Measurements from ENCODE around the gene SLC2A8. TPM values are rescaled to one million over a fixed set of nuclear protein-coding genes. Genes with fewer than 3 reads are reported as not detected.

SLC2A8 gene
- total RNA-seq, 1 experiment from 2014 or later = 144 TPM

DNA sequence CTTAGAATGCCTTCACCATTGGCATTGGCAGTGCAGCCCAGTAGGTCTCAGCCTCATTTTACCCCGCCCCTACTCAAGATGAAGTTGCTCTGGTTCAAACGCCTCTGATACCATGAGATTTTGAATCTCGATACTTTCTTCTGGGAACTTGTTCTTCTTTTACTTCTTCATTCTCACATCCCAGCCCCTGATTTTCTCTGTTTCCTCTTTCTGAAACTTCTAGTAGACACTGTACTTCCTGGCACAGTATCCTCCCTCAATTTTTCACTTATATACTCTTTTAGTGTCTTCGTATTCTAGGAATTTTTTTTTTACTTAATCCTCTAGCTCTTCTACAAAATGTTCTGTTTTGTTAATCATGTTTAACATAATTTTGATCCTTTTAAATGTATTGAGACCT is 14.2 kb downstream of the SLC2A8 start:
- Mint-ChIP-seq H3K9me3 (ENCODE audit: unreplicated experiment) (no peaks in the 10 kb centered on the region), H3K4me1 (ENCODE audit: low read depth, unreplicated experiment) (peaks cover 11% of the 10 kb centered on the region), H3K27me3 (ENCODE audit: insufficient read depth, unreplicated experiment) (no peaks in the 10 kb centered on the region), H3K4me3 (ENCODE audit: unreplicated experiment) (no peak overlapping the region), H3K36me3 (ENCODE audit: insufficient read depth, unreplicated experiment) (peaks cover 64% of the 10 kb centered on the region), H3K27ac (ENCODE audit: unreplicated experiment) (no peak overlapping the region)
- Histone ChIP-seq H3K9me3 (no peaks in the 10 kb centered on the region), H3K4me1 (no peaks in the 10 kb centered on the region), H3K27me3 (replicated peaks; ENCODE audit: control insufficient read depth, insufficient read depth, low read length) (no peaks in the 10 kb centered on the region), H3K4me3 (ENCODE audit: low read depth, low read length) (no peak overlapping the region), H3K36me3 (ENCODE audit: control insufficient read depth, insufficient read depth, low read length) (no peaks in the 10 kb centered on the region; the same call in 1 of the 2 replicates)
- intact Hi-C loops (cut with micrococcal nuclease; ENCODE audit: unreplicated experiment) = no loop called here
- CTCF ChIA-PET = interaction anchor here (0.7 kb wide), 1 partner anchor 187 kb away, joined by 5 read pairs; no protein-coding TSS in a partner anchor
- TF ChIP-seq, protein P1, sequence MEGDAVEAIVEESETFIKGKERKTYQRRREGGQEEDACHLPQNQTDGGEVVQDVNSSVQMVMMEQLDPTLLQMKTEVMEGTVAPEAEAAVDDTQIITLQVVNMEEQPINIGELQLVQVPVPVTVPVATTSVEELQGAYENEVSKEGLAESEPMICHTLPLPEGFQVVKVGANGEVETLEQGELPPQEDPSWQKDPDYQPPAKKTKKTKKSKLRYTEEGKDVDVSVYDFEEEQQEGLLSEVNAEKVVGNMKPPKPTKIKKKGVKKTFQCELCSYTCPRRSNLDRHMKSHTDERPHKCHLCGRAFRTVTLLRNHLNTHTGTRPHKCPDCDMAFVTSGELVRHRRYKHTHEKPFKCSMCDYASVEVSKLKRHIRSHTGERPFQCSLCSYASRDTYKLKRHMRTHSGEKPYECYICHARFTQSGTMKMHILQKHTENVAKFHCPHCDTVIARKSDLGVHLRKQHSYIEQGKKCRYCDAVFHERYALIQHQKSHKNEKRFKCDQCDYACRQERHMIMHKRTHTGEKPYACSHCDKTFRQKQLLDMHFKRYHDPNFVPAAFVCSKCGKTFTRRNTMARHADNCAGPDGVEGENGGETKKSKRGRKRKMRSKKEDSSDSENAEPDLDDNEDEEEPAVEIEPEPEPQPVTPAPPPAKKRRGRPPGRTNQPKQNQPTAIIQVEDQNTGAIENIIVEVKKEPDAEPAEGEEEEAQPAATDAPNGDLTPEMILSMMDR (IDR thresholded peaks at IDR 0.05; ENCODE audit: insufficient read depth in 1 of 2, low read depth in 1 of 2, low read length in 1 of 2, severe bottlenecking in 1 of 2, unreplicated experiment in 1 of 2) = no peak
- no TSS peak for BruUV-seq (replicated peaks)
- DNase-seq = no peak
- POLR2A ChIA-PET = no interaction called here

DNA sequence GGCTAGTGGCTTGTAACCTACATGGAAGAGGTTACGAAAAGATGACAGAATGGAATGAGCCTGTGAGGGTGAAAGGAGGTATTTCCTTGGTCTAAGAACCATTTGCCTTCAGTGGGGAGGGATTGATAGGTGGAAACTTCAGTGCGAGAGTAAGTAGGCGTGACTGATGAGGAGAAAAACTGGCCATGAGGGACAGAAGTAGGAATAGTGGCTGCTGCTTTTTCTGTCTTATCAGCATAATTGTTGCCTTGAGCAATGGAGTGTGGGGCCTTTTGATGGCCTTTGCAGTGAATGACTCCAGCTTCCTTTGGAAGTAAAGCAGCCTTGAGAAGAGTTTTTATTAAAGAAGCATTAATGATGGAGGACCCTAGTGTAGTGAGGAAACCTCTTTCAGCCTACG is 18.2 kb downstream of the SLC2A8 start:
- CTCF ChIA-PET = no interaction called here
- H3K9me3 ChIP-seq = no peaks in the 10 kb centered on the region
- peaks cover 1% of the 10 kb centered on the region; the same call in 1 of the 2 replicates for H3K36me3 ChIP-seq (ENCODE audit: control insufficient read depth, insufficient read depth, low read length)
- H3K4me1 ChIP-seq = no peaks in the 10 kb centered on the region
- TSS peak; percentile 13 for BruUV-seq (replicated peaks)
- Mint-ChIP-seq H3K4me3 (ENCODE audit: unreplicated experiment) (no peak overlapping the region), H3K4me1 (ENCODE audit: low read depth, unreplicated experiment) (peaks cover 11% of the 10 kb centered on the region), H3K27ac (ENCODE audit: unreplicated experiment) (no peak overlapping the region), H3K9me3 (ENCODE audit: unreplicated experiment) (no peaks in the 10 kb centered on the region), H3K27me3 (ENCODE audit: insufficient read depth, unreplicated experiment) (no peaks in the 10 kb centered on the region), H3K36me3 (ENCODE audit: insufficient read depth, unreplicated experiment) (peaks cover 70% of the 10 kb centered on the region)
- DNase-seq = no peak
- no peaks in the 10 kb centered on the region for H3K27me3 ChIP-seq (replicated peaks; ENCODE audit: control insufficient read depth, insufficient read depth, low read length)
- TF ChIP-seq, protein P1 (IDR thresholded peaks at IDR 0.05; ENCODE audit: insufficient read depth in 1 of 2, low read depth in 1 of 2, low read length in 1 of 2, severe bottlenecking in 1 of 2, unreplicated experiment in 1 of 2) = no peak
- POLR2A ChIA-PET = no interaction called here
- no peak overlapping the region for H3K4me3 ChIP-seq (ENCODE audit: low read depth, low read length)
- intact Hi-C loops (cut with micrococcal nuclease; ENCODE audit: unreplicated experiment) = no loop called here

DNA sequence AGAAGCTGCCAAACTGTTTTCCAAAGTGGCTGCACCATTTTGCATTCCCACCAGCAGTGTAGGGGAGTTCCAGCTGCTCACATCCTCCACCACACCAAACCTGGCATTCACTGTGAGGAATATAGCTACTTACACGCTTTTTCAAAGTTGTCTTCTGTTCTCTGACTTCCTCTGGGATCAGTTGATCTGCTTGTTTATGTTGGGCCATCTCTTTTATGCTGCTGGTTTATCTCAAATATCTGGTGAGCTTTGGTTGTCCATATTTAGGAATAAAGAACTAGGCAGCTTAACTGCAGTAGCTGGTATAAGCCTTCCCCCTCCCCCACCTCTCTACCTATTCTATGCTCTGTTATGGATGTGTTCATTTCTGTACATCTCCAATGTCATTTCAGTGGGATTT is 18.7 kb downstream of the SLC2A8 start:
- H3K27ac Mint-ChIP-seq (ENCODE audit: unreplicated experiment) = no peak overlapping the region
- no peaks in the 10 kb centered on the region for H3K4me1 ChIP-seq
- DNase-seq = no peak
- TF ChIP-seq, protein P1 (IDR thresholded peaks at IDR 0.05; ENCODE audit: insufficient read depth in 1 of 2, low read depth in 1 of 2, low read length in 1 of 2, severe bottlenecking in 1 of 2, unreplicated experiment in 1 of 2) = no peak
- ChIA-PET POLR2A (no interaction called here), CTCF (no interaction called here)
- peaks cover 11% of the 10 kb centered on the region for H3K4me1 Mint-ChIP-seq (ENCODE audit: low read depth, unreplicated experiment)
- H3K36me3 Mint-ChIP-seq (ENCODE audit: insufficient read depth, unreplicated experiment) = peaks cover 66% of the 10 kb centered on the region
- H3K9me3 Mint-ChIP-seq (ENCODE audit: unreplicated experiment) = no peaks in the 10 kb centered on the region
- H3K9me3 ChIP-seq = no peaks in the 10 kb centered on the region
- no peak overlapping the region for H3K4me3 ChIP-seq (ENCODE audit: low read depth, low read length)
- H3K27me3 Mint-ChIP-seq (ENCODE audit: insufficient read depth, unreplicated experiment) = no peaks in the 10 kb centered on the region
- no peaks in the 10 kb centered on the region for H3K27me3 ChIP-seq (replicated peaks; ENCODE audit: control insufficient read depth, insufficient read depth, low read length)
- H3K4me3 Mint-ChIP-seq (ENCODE audit: unreplicated experiment) = no peak overlapping the region
- peaks cover 1% of the 10 kb centered on the region; the same call in 1 of the 2 replicates for H3K36me3 ChIP-seq (ENCODE audit: control insufficient read depth, insufficient read depth, low read length)
- no TSS peak for BruUV-seq (replicated peaks)
- intact Hi-C loops (cut with micrococcal nuclease; ENCODE audit: unreplicated experiment) = no loop called here
